Sigmoid colon (tissue), 4 donors: ENCODE measurements around the gene EIF4G3.

Experiments
- CTCF ChIP-seq, 4 experiments: fragments of 450-650 bp in 3 of 4; fragments of 200-600 bp in 1 of 4; IDR thresholded peaks; one replicate each; pipeline ENCODE4 v1.5.1; 2016 to 2019; ENCODE audit warnings: antibody characterized with exemption in 4 of 4, mild to moderate bottlenecking in 3 of 4, moderate library complexity in 2 of 4
- EP300 ChIP-seq, 4 donors: sonication (generic); formaldehyde crosslinking; IDR thresholded peaks; one replicate each; pipeline ENCODE4 v1.6.1; 2017; ENCODE audit warnings: antibody characterized with exemption in 4 of 4
- POLR2A ChIP-seq, 2 donors: fragments of 450-650 bp; IDR thresholded peaks; one replicate each; pipeline ENCODE4 v1.6.1; 2016; ENCODE audit warnings: antibody characterized with exemption in 2 of 2, mild to moderate bottlenecking in 2 of 2, moderate library complexity in 2 of 2
- POLR2AphosphoS5 ChIP-seq, 4 donors: sonication (generic); formaldehyde crosslinking; IDR thresholded peaks; one replicate each; pipeline ENCODE4 v1.6.1; 2017; ENCODE audit warnings: antibody characterized with exemption in 4 of 4

- no peak for TF ChIP-seq CTCF (IDR thresholded peaks at IDR 0.05)
- TF ChIP-seq POLR2AphosphoS5 (IDR thresholded peaks at IDR 0.05), result no peak
- TF ChIP-seq POLR2A (IDR thresholded peaks at IDR 0.05), result no peak
- no peak for TF ChIP-seq EP300 (IDR thresholded peaks at IDR 0.05)
Measured at GRCh38 chr1:21060523-21060922, 116.2 kb downstream of the EIF4G3 start.
